GM12878 (cell line): ENCODE results near the gene ZBTB38. TPM values are rescaled to one million over a fixed set of nuclear protein-coding genes. Genes with fewer than 3 reads are reported as not detected.
A peak's percentile ranks its signal among the peaks of the same experiment; 100 is the strongest.

ENCODE experiments used
- ATAC-seq: fragments of 200-7000 bp; cut with Tn5 transposase; 3 replicates; pipeline ENCODE4 v1.9.1; 2020; ENCODE audit warnings: mild to moderate bottlenecking, moderate library complexity
- BruUV-seq: library from RNA; stranded (reverse); fragments of 400-500 nt; replicated peaks from 2 replicates; lab custom pipeline; 2021; lab: Mats Ljungman, UMichigan
- CTCF ChIA-PET: fragments of 300-600 bp; sonication (Branson Sonifier 250); formaldehyde crosslinking; extraction: SDS; loops from one replicate; lab custom pipeline; 2021; ENCODE audit warnings: inconsistent platforms; lab: Yijun Ruan, JAX
- POLR2A ChIA-PET: fragments of 350-600 bp; formaldehyde crosslinking; extraction: SDS; loops from one replicate; lab custom pipeline; 2021; ENCODE audit warnings: inconsistent platforms; lab: Charles Lee
- RAD21 ChIA-PET: fragments of 300-600 bp; sonication (Branson Sonifier 250); formaldehyde crosslinking; loops from one replicate; lab custom pipeline; 2023; ENCODE audit warnings: antibody characterized with exemption; ENCODE audit not compliant: unreplicated experiment; lab: Charles Lee
- SMC1A ChIA-PET: fragments of 300-600 bp; sonication (Branson Sonifier 250); formaldehyde crosslinking; loops from one replicate; lab custom pipeline; 2023; ENCODE audit not compliant: unreplicated experiment, uncharacterized antibody; lab: Charles Lee
- DNase-seq: peaks from one replicate; pipeline ENCODE4 v3.0.0-alpha.2; 2011; ENCODE audit warnings: low read depth, low spot score
- FAIRE-seq: peaks from 3 replicates; lab custom pipeline; 2011; peaks lifted over from hg19 to GRCh38; lab: Jason Lieb, UNC
- H2AFZ ChIP-seq: 2 replicates; pipeline ENCODE4 v1.6.0; 2011; ENCODE audit warnings: low read depth, low read length, control low read depth; ENCODE audit not compliant: control insufficient read depth
- H3K27ac ChIP-seq: 2 replicates; pipeline ENCODE4 v1.5.1; 2011; ENCODE audit warnings: control low read depth; ENCODE audit not compliant: control insufficient read depth, insufficient read depth
- H3K27me3 ChIP-seq, 2 experiments: replicated peaks in 1 of 2; 2 replicates each; pipeline versions ENCODE4 v1.6.0 to v1.6.1; 2011; ENCODE audit warnings: low read length in 1 of 2; ENCODE audit not compliant: control insufficient read depth in 2 of 2, insufficient read depth in 2 of 2
- H3K36me3 ChIP-seq, 2 experiments: 2 replicates each; pipeline ENCODE4 v1.5.1; 2011; ENCODE audit warnings: low read length in 1 of 2; ENCODE audit not compliant: control insufficient read depth in 2 of 2, insufficient read depth in 2 of 2
- H3K4me1 ChIP-seq: 2 replicates; pipeline ENCODE4 v1.6.1; 2011; ENCODE audit warnings: mild to moderate bottlenecking, low read length, moderate library complexity, mixed read lengths; ENCODE audit not compliant: control insufficient read depth, insufficient read depth
- H3K4me2 ChIP-seq: 2 replicates; pipeline ENCODE4 v1.6.0; 2011; ENCODE audit warnings: control low read depth; ENCODE audit not compliant: control insufficient read depth, insufficient read depth
- H3K4me3 ChIP-seq: fragments of 200-600 bp; sonication (generic); 2 replicates; pipeline ENCODE4 v1.5.1; 2016
- H3K79me2 ChIP-seq: 2 replicates; pipeline ENCODE4 v1.6.0; 2011; ENCODE audit warnings: low read length; ENCODE audit not compliant: control insufficient read depth, insufficient read depth
- H3K9ac ChIP-seq: 2 replicates; pipeline ENCODE4 v1.8.0; 2011; ENCODE audit warnings: low read length, control low read depth, mixed read lengths; ENCODE audit not compliant: control insufficient read depth, insufficient read depth
- H3K9me3 ChIP-seq: replicated peaks from 3 replicates; pipeline ENCODE4 v1.5.1; 2011; ENCODE audit warnings: mild to moderate bottlenecking, low read length; ENCODE audit not compliant: control insufficient read depth, insufficient read depth
- H4K20me1 ChIP-seq: 2 replicates; pipeline ENCODE4 v1.6.0; 2011; ENCODE audit not compliant: control insufficient read depth, insufficient read depth
- ASH2L ChIP-seq: fragments of 300-600, 200-600 bp; sonication (generic); IDR thresholded peaks from 2 replicates; pipeline ENCODE4 v1.6.1; 2017; ENCODE audit warnings: low read depth, mild to moderate bottlenecking, borderline replicate concordance
- CHD4 ChIP-seq: fragments of 200-600 bp; sonication (generic); IDR thresholded peaks from 2 replicates; pipeline ENCODE4 v1.6.1; 2016; ENCODE audit warnings: mild to moderate bottlenecking
- EED ChIP-seq: sonication (generic); IDR thresholded peaks from 2 replicates; pipeline ENCODE4 v1.6.1; 2016; ENCODE audit warnings: antibody characterized with exemption, low read depth
- FOS ChIP-seq: IDR thresholded peaks from 3 replicates; pipeline ENCODE4 v1.6.1; 2011; ENCODE audit warnings: borderline replicate concordance; ENCODE audit not compliant: insufficient read length; ENCODE audit errors: extremely low read depth
- FOXK2 ChIP-seq: fragments of 450-650 bp; IDR thresholded peaks from 2 replicates; pipeline ENCODE4 v1.6.1; 2017; ENCODE audit warnings: mild to moderate bottlenecking, moderate library complexity
- IKZF1 ChIP-seq: fragments of 450-650 bp; conservative IDR thresholded peaks from 2 replicates; pipeline ENCODE4 v1.6.1; 2017; ENCODE audit warnings: antibody characterized with exemption, mild to moderate bottlenecking
- IKZF2 ChIP-seq, 2 experiments: fragments of 450-650 bp; IDR thresholded peaks; 2 replicates each; pipeline ENCODE4 v1.6.1; 2017; ENCODE audit warnings: mild to moderate bottlenecking in 2 of 2, moderate library complexity in 2 of 2
- KDM1A ChIP-seq: fragments of 200-600 bp; sonication (generic); IDR thresholded peaks from 2 replicates; pipeline ENCODE4 v1.6.1; 2016; ENCODE audit warnings: borderline replicate concordance
- MEF2B ChIP-seq: fragments of 450-650 bp; IDR thresholded peaks from 2 replicates; pipeline ENCODE4 v1.6.1; 2018; ENCODE audit warnings: mild to moderate bottlenecking, moderate library complexity; ENCODE audit not compliant: partially characterized antibody, poor library complexity, severe bottlenecking
- MLLT1 ChIP-seq: fragments of 450-650 bp; IDR thresholded peaks from 2 replicates; pipeline ENCODE4 v1.6.1; 2016; ENCODE audit warnings: mild to moderate bottlenecking
- NR2F1 ChIP-seq: fragments of 450-650 bp; conservative IDR thresholded peaks from 2 replicates; pipeline ENCODE4 v1.6.1; 2017; ENCODE audit warnings: mild to moderate bottlenecking
- PKNOX1 ChIP-seq: fragments of 450-650 bp; IDR thresholded peaks from 2 replicates; pipeline ENCODE4 v1.6.1; 2016; ENCODE audit warnings: mild to moderate bottlenecking
- RUNX3 ChIP-seq: IDR thresholded peaks from 2 replicates; pipeline ENCODE4 v1.6.1; 2012; ENCODE audit warnings: low read length, inconsistent platforms
- SIN3A ChIP-seq: IDR thresholded peaks from 2 replicates; pipeline ENCODE4 v1.6.1; 2012; ENCODE audit warnings: low read depth, low read length, improper control_type of control experiment
- SMAD1 ChIP-seq: fragments of 450-650 bp; IDR thresholded peaks from 2 replicates; pipeline ENCODE4 v1.6.1; 2018; ENCODE audit warnings: mild to moderate bottlenecking, low read depth; ENCODE audit not compliant: partially characterized antibody
- SREBF1 ChIP-seq: IDR thresholded peaks from 2 replicates; pipeline ENCODE4 v1.6.1; 2012; ENCODE audit warnings: mild to moderate bottlenecking, low read length
- SREBF2 ChIP-seq: IDR thresholded peaks from 2 replicates; pipeline ENCODE4 v1.6.1; 2012; ENCODE audit warnings: mild to moderate bottlenecking, low read length
- USF1 ChIP-seq: IDR thresholded peaks from 2 replicates; pipeline ENCODE4 v1.6.1; 2011; ENCODE audit warnings: borderline replicate concordance, low read depth, mild to moderate bottlenecking, moderate library complexity, mixed read lengths, low read length; ENCODE audit not compliant: insufficient read depth; ENCODE audit errors: extremely low read length
- WGBS: methylation state at CpG from one replicate; pipeline ENCODE4 v1.1.6; 2016; ENCODE audit warnings: low lambda C conversion rate; ENCODE audit not compliant: insufficient replicate concordance, insufficient coverage; ENCODE audit errors: missing lambda C conversion rate; 5-methylcytosine and 5-hydroxymethylcytosine counted together
- in situ Hi-C: fragments of 300-500 bp; cut with MboI; formaldehyde crosslinking; loops from 9 replicates; pipeline ENCODE4 v1.14.3; 2018; ENCODE audit warnings: mixed read lengths
- intact Hi-C: fragments of 100-400 bp; cut with micrococcal nuclease; formaldehyde crosslinking; loops from one replicate; pipeline ENCODE4 v1.14.2; 2022; ENCODE audit not compliant: unreplicated experiment
- polyA plus RNA-seq, 11 experiments: library from polyadenylated mRNA; depleted of rRNA in 4 of 11; unstranded in 6 of 11; stranded (reverse) in 5 of 11; fragments of >200 nt; fragmentation: Nextera tagmentation in 4 of 11; fragmentation: Illumina TruSeq in 1 of 11; extraction: Ambion mirVana in 4 of 11; extraction: Trizol in 1 of 11; gene quantifications; 1 replicate in 1 of 11; 2 replicates in 10 of 11; pipeline versions ENCODE4 v1.2.1 to v1.2.3, GENCODE V29; 2011 to 2016; ENCODE audit warnings: inconsistent platforms in 2 of 11, missing spikeins in 2 of 11, low read depth in 1 of 11
- total RNA-seq, 4 experiments: library from RNA; depleted of rRNA in 3 of 4; stranded (reverse); fragments of >200 nt in 3 of 4; fragmentation: Illumina TruSeq in 1 of 4; extraction: Trizol in 1 of 4; gene quantifications; 2 replicates each; pipeline versions ENCODE4 v1.2.1 to v1.2.3, GENCODE V29; 2013 to 2021
- TF ChIP-seq, protein P1 (sequence below): IDR thresholded peaks from 2 replicates; pipeline ENCODE4 v1.6.1; 2011; ENCODE audit warnings: low read depth, low read length, improper control_type of control experiment, borderline replicate concordance

The ZBTB38 gene
- total and polyA plus RNA-seq, 10 of the 15 experiments (the other 5 are each of a cell fraction or from before 2014, with no cell fraction given): 34.2 to 115 (median 88.6) TPM

GRCh38 chr3:141365201-141365600, 3.1 kb upstream of the ZBTB38 start (continued):
- TF ChIP-seq MEF2B: no peak
- no peak for TF ChIP-seq NR2F1
- TF ChIP-seq USF1: no peak
- TF ChIP-seq FOXK2: no peak

DNA sequence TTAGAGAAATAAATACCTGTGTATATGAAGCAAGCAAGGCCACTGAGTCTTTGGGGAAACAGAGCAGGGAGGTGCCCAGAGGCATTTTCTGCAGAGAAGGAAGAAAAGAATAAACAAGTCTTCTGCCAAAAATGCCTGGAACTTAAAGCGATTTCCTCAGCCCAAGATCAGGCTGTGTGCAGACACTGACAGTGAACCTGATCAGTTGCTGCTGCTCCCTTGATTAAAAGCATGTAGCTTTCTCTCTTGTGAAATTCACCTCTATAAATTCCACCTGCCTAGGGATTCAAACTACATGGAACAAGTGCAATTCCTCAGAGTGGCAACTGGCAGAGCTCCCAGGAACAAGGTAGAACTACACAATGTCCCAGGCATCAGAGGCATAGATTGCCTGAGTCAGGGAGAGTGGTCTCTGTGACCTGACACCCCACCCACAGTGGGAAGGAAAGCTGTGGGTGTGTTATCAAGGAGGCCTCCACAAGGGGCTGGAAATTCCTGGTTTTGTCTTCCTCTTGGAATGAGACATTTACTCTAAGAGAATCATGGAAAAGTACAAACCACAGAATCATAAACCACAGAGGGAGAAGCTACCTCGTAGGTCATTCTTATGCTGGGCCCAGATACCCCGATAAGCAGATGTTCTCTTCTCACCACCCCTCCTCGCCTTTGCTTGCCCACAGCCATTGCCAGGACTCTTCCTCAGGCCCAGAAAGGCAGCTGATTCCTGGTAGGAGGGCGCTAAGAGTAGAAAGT, 1.8 kb upstream of the ZBTB38 start:
- Histone ChIP-seq H3K4me3 (no peak overlapping the region), H3K4me2 (no peak overlapping the region), H3K27ac (no peak overlapping the region), H3K9ac (no peak overlapping the region), H2AFZ (peak overlapping the region; percentile 1; the same call in 1 of the 2 replicates), H3K36me3 (no peaks in the 10 kb centered on the region), H3K27me3 (no peaks in the 10 kb centered on the region), H3K79me2 (peaks cover 8% of the 10 kb centered on the region), H3K4me1 (peaks cover 22% of the 10 kb centered on the region), H4K20me1 (no peaks in the 10 kb centered on the region), H3K9me3 (peaks cover 4% of the 10 kb centered on the region; the same call in 2 of the 3 replicates)
- DNase-seq (no peak), ATAC-seq (no peak), FAIRE-seq (no peak)
- ChIA-PET CTCF (interaction anchor here (0.9 to 3.4 kb wide), 6 partner anchors 9 to 88 kb away, joined by 3 to 12 read pairs (median 6); no protein-coding TSS in a partner anchor), POLR2A (interaction anchor here (1.8 kb wide), 1 partner anchor 13 kb away, joined by 6 read pairs; no protein-coding TSS in a partner anchor), SMC1A (interaction anchor here (0.7 to 9.0 kb wide), 13 partner anchors 14 to 88 kb away, joined by 3 to 205 read pairs (median 4); no protein-coding TSS in a partner anchor), RAD21 (interaction anchor here (0.7 to 8.0 kb wide), 7 partner anchors 22 to 87 kb away, joined by 3 to 83 read pairs (median 5); no protein-coding TSS in a partner anchor)
- WGBS: 38% methylated on average over 5 of the region's 5 CpGs
- intact Hi-C loops: no loop called here
- in situ Hi-C loops: loop anchor here (5.0 kb wide), 1 partner anchor 76 kb away; no protein-coding TSS in a partner anchor
- BruUV-seq: no TSS peak
- no peak for TF ChIP-seq SIN3A
- TF ChIP-seq EED: 0 out of 2 replicates have a peak, but pooled peaks have one; percentile 34
- TF ChIP-seq PKNOX1: no peak
- no peak for TF ChIP-seq SREBF2
- TF ChIP-seq RUNX3: 0 out of 2 replicates have a peak, but pooled peaks have one; percentile 14
- TF ChIP-seq KDM1A: no peak
- TF ChIP-seq ASH2L: no peak
- peak; percentile 24; the same call in 1 of the 2 replicates for TF ChIP-seq IKZF1
- TF ChIP-seq MLLT1: no peak
- no peak for TF ChIP-seq FOS
- TF ChIP-seq, protein P1, sequence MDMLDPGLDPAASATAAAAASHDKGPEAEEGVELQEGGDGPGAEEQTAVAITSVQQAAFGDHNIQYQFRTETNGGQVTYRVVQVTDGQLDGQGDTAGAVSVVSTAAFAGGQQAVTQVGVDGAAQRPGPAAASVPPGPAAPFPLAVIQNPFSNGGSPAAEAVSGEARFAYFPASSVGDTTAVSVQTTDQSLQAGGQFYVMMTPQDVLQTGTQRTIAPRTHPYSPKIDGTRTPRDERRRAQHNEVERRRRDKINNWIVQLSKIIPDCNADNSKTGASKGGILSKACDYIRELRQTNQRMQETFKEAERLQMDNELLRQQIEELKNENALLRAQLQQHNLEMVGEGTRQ: no peak
- TF ChIP-seq SMAD1: no peak
- no peak for TF ChIP-seq SREBF1
- no peak for TF ChIP-seq CHD4
- TF ChIP-seq IKZF2 (IDR thresholded peaks at IDR 0.05): no peak
